ENCODE data around the gene INPP5A. TPM values are rescaled to one million over a fixed set of nuclear protein-coding genes. Genes with fewer than 3 reads are reported as not detected.
A peak's percentile ranks its signal among the peaks of the same experiment; 100 is the strongest.

The INPP5A gene
- total and polyA plus RNA-seq, 2 of the 13 experiments (the other 11 are each of a cell fraction or from before 2014, with no cell fraction given), result 17.5 to 37.9 TPM

GRCh38 chr10:132685101-132685891, 147.7 kb downstream of the INPP5A start (continued):
- TF ChIP-seq, protein P1, sequence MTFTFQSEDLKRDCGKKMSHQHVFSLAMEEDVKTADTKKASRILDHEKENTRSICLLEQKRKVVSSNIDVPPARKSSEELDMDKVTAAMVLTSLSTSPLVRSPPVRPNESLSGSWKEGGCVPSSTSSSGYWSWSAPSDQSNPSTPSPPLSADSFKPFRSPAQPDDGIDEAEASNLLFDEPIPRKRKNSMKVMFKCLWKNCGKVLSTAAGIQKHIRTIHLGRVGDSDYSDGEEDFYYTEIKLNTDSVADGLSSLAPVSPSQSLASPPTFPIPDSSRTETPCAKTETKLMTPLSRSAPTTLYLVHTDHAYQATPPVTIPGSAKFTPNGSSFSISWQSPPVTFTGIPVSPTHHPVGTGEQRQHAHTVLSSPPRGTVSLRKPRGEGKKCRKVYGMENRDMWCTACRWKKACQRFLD (CRISPR knock-in tag; IDR thresholded peaks at IDR 0.05; ENCODE audit: borderline replicate concordance), result 0 out of 2 replicates have a peak, but pooled peaks have one; percentile 62
- TF ChIP-seq HIC2 (CRISPR knock-in tag; IDR thresholded peaks at IDR 0.05; ENCODE audit: low read depth), result peak; percentile 77
- TF ChIP-seq HMGXB4 (CRISPR knock-in tag; IDR thresholded peaks at IDR 0.05; ENCODE audit: borderline replicate concordance in 1 of 2, low read depth in 1 of 2), result no peak; a peak in 1 of 4 replicates
- no peak for TF ChIP-seq THAP7 (CRISPR knock-in tag; IDR thresholded peaks at IDR 0.05)
- no peak for TF ChIP-seq ZNF343 (CRISPR knock-in tag; IDR thresholded peaks at IDR 0.05)
- no peak for TF ChIP-seq ZNF772 (CRISPR knock-in tag; IDR thresholded peaks at IDR 0.05)
- no peak for TF ChIP-seq TCF7 (IDR thresholded peaks at IDR 0.05; ENCODE audit: low read depth)
- no peak for TF ChIP-seq E2F1 (CRISPR knock-in tag; IDR thresholded peaks at IDR 0.05)
- no peak for TF ChIP-seq ELF4 (CRISPR knock-in tag; IDR thresholded peaks at IDR 0.05; ENCODE audit: borderline replicate concordance)
- no peak for TF ChIP-seq ZNF577 (CRISPR knock-in tag; IDR thresholded peaks at IDR 0.05; ENCODE audit: borderline replicate concordance, low read depth)
- TF ChIP-seq KDM3A (CRISPR knock-in tag; IDR thresholded peaks at IDR 0.05; ENCODE audit: low read depth), result no peak
- 0 out of 2 replicates have a peak, but pooled peaks have one; percentile 23 for TF ChIP-seq ERF (CRISPR knock-in tag; IDR thresholded peaks at IDR 0.05)
- no peak for TF ChIP-seq ZBTB7A (CRISPR knock-in tag; IDR thresholded peaks at IDR 0.05)
- TF ChIP-seq HIVEP1 (CRISPR knock-in tag; IDR thresholded peaks at IDR 0.05), result no peak
- no peak for TF ChIP-seq ZNF616 (CRISPR knock-in tag; IDR thresholded peaks at IDR 0.05; ENCODE audit: low read depth)
- TF ChIP-seq ZNF451 (CRISPR knock-in tag; IDR thresholded peaks at IDR 0.05), result no peak
- no peak for TF ChIP-seq SP2 (CRISPR knock-in tag; IDR thresholded peaks at IDR 0.05)
- no peak for TF ChIP-seq NFYB (CRISPR knock-in tag; IDR thresholded peaks at IDR 0.05)
- TF ChIP-seq ZNF337 (CRISPR knock-in tag; IDR thresholded peaks at IDR 0.05; ENCODE audit: borderline replicate concordance, low read depth), result no peak
- TF ChIP-seq KLF11 (CRISPR knock-in tag; IDR thresholded peaks at IDR 0.05), result no peak
- no peak for TF ChIP-seq ZKSCAN5 (CRISPR knock-in tag; IDR thresholded peaks at IDR 0.05)
- TF ChIP-seq NFYC (CRISPR knock-in tag; IDR thresholded peaks at IDR 0.05), result no peak
- no peak for TF ChIP-seq ZNF570 (CRISPR knock-in tag; IDR thresholded peaks at IDR 0.05; ENCODE audit: borderline replicate concordance)
- no peak for TF ChIP-seq KAT2B (IDR thresholded peaks at IDR 0.05; ENCODE audit: borderline replicate concordance, low read depth, low read length)

Data from HepG2 (cell line).